ENCODE results near the gene RIMS4.

Gene RIMS4

GRCh38 chr20:44843876-44844275 is 33.5 kb upstream of the RIMS4 start:
- no peaks in the 10 kb centered on the region for H3K4me1 ChIP-seq
- no peak overlapping the region for H2AFZ ChIP-seq
- H3K79me2 ChIP-seq = no peaks in the 10 kb centered on the region
- H3K9ac ChIP-seq = no peak overlapping the region
- no peak overlapping the region for H3K27ac ChIP-seq
- no peak overlapping the region for H3K4me3 ChIP-seq (ENCODE audit: low read depth, low read length)
- H3K9me3 ChIP-seq (ENCODE audit: control insufficient read depth, low read length) = no peaks in the 10 kb centered on the region
- no peak overlapping the region for H3K4me2 ChIP-seq (ENCODE audit: low read length)
- no peaks in the 10 kb centered on the region for H3K27me3 ChIP-seq (ENCODE audit: control insufficient read depth, insufficient read depth, low read length)
- no peaks in the 10 kb centered on the region for H3K36me3 ChIP-seq (ENCODE audit: control insufficient read depth, insufficient read depth, low read length)
- no peak for TF ChIP-seq CTCF (IDR thresholded peaks at IDR 0.05)

GRCh38 chr20:44841955-44842354 is 31.6 kb upstream of the RIMS4 start:
- no peak overlapping the region for H3K4me3 ChIP-seq (ENCODE audit: low read depth, low read length)
- no peak overlapping the region for H3K27ac ChIP-seq
- H3K4me2 ChIP-seq (ENCODE audit: low read length) = no peak overlapping the region
- H3K9ac ChIP-seq = no peak overlapping the region
- no peak overlapping the region for H2AFZ ChIP-seq
- H3K9me3 ChIP-seq (ENCODE audit: control insufficient read depth, low read length) = no peaks in the 10 kb centered on the region
- TF ChIP-seq CTCF (IDR thresholded peaks at IDR 0.05) = no peak
- H3K27me3 ChIP-seq (ENCODE audit: control insufficient read depth, insufficient read depth, low read length) = no peaks in the 10 kb centered on the region
- no peaks in the 10 kb centered on the region for H3K36me3 ChIP-seq (ENCODE audit: control insufficient read depth, insufficient read depth, low read length)
- no peaks in the 10 kb centered on the region for H3K4me1 ChIP-seq
- H3K79me2 ChIP-seq = no peaks in the 10 kb centered on the region

- no peak overlapping the region for H3K9ac ChIP-seq
- no peak for TF ChIP-seq CTCF (IDR thresholded peaks at IDR 0.05)
- no peaks in the 10 kb centered on the region for H3K27me3 ChIP-seq (ENCODE audit: control insufficient read depth, insufficient read depth, low read length)
- no peaks in the 10 kb centered on the region for H3K79me2 ChIP-seq
- H3K4me3 ChIP-seq (ENCODE audit: low read depth, low read length) = no peak overlapping the region
- no peaks in the 10 kb centered on the region for H3K4me1 ChIP-seq
- H3K27ac ChIP-seq = no peak overlapping the region
- H3K4me2 ChIP-seq (ENCODE audit: low read length) = no peak overlapping the region
- H3K36me3 ChIP-seq (ENCODE audit: control insufficient read depth, insufficient read depth, low read length) = no peaks in the 10 kb centered on the region
- no peak overlapping the region for H2AFZ ChIP-seq
- H3K9me3 ChIP-seq (ENCODE audit: control insufficient read depth, low read length) = no peaks in the 10 kb centered on the region
These were observed 30.5 kb upstream of the RIMS4 start for GRCh38 chr20:44840826-44841225.

- Histone ChIP-seq H3K9ac (no peak overlapping the region), H3K36me3 (ENCODE audit: control insufficient read depth, insufficient read depth, low read length) (no peaks in the 10 kb centered on the region), H3K79me2 (no peaks in the 10 kb centered on the region), H3K27ac (no peak overlapping the region), H3K4me3 (ENCODE audit: low read depth, low read length) (no peak overlapping the region), H3K27me3 (ENCODE audit: control insufficient read depth, insufficient read depth, low read length) (no peaks in the 10 kb centered on the region), H3K4me2 (ENCODE audit: low read length) (no peak overlapping the region), H3K9me3 (ENCODE audit: control insufficient read depth, low read length) (no peaks in the 10 kb centered on the region), H2AFZ (no peak overlapping the region), H3K4me1 (no peaks in the 10 kb centered on the region)
- TF ChIP-seq CTCF (IDR thresholded peaks at IDR 0.05) = no peak
These were observed 29.1 kb upstream of the RIMS4 start for GRCh38 chr20:44839481-44839880.

- H3K36me3 ChIP-seq (ENCODE audit: control insufficient read depth, insufficient read depth, low read length) = no peaks in the 10 kb centered on the region
- no peak overlapping the region for H3K4me3 ChIP-seq (ENCODE audit: low read depth, low read length)
- no peak overlapping the region for H3K4me2 ChIP-seq (ENCODE audit: low read length)
- no peak overlapping the region for H2AFZ ChIP-seq
- H3K27me3 ChIP-seq (ENCODE audit: control insufficient read depth, insufficient read depth, low read length) = no peaks in the 10 kb centered on the region
- no peak overlapping the region for H3K9ac ChIP-seq
- H3K79me2 ChIP-seq = no peaks in the 10 kb centered on the region
- TF ChIP-seq CTCF (IDR thresholded peaks at IDR 0.05) = no peak
- H3K4me1 ChIP-seq = no peaks in the 10 kb centered on the region
- H3K9me3 ChIP-seq (ENCODE audit: control insufficient read depth, low read length) = no peaks in the 10 kb centered on the region
- no peak overlapping the region for H3K27ac ChIP-seq
These were observed 28.2 kb upstream of the RIMS4 start for GRCh38 chr20:44838521-44838920.

Measured in parathyroid adenoma (tissue), 2 donors.